ENCODE measurements around the gene OR5B3.
"Not testable (repeated sequence)": the region's sequence is repeated elsewhere in the genome, so short reads cannot be mapped to it uniquely, and the experiment has no call there.

Gene OR5B3

GRCh38 chr11:58406774-58407173, at the start of gene OR5B3:
Gene OR5B3, minus strand, starts transcription at chr11:58406874. Its CDS starts 3,465 bp downstream, at chr11:58403409.
- DNase-seq = no peak

GRCh38 chr11:58451585-58451984, 44.9 kb upstream of the OR5B3 start:
- no peak for DNase-seq

- no peak for DNase-seq
These were observed 39.6 kb upstream of the OR5B3 start for GRCh38 chr11:58446294-58446693.

GRCh38 chr11:58444300-58444699, 37.6 kb upstream of the OR5B3 start:
- DNase-seq = no peak

- DNase-seq = no peak
These were observed 35.5 kb upstream of the OR5B3 start, which contains the start of gene OR5B12 for GRCh38 chr11:58442136-58442535. Gene OR5B12, minus strand, starts transcription at chr11:58442236. Its CDS starts 2,085 bp downstream, at chr11:58440151.

GRCh38 chr11:58438486-58438885, 31.8 kb upstream of the OR5B3 start:
- no peak for DNase-seq

GRCh38 chr11:58434217-58434616, 27.5 kb upstream of the OR5B3 start:
- DNase-seq = no peak

- DNase-seq = no peak
These were observed 27.0 kb upstream of the OR5B3 start for GRCh38 chr11:58433638-58434203.

GRCh38 chr11:58429273-58429672, 22.6 kb upstream of the OR5B3 start:
- DNase-seq = no peak

GRCh38 chr11:58428021-58428420, 21.3 kb upstream of the OR5B3 start, which contains the start of gene OR5B2:
Gene OR5B2, minus strand, starts transcription at chr11:58428121. Its CDS starts 4,860 bp downstream, at chr11:58423261.
- DNase-seq = no peak

- not testable (repeated sequence) for DNase-seq
These were observed 7.1 kb downstream of the OR5B3 start for GRCh38 chr11:58399622-58400021.

GRCh38 chr11:58395581-58395980, 11.1 kb downstream of the OR5B3 start:
- no peak for DNase-seq

- DNase-seq = no peak
These were observed 12.5 kb downstream of the OR5B3 start for GRCh38 chr11:58394195-58394594.

GRCh38 chr11:58392746-58393145, 13.9 kb downstream of the OR5B3 start:
- no peak for DNase-seq

GRCh38 chr11:58391879-58392278, 14.8 kb downstream of the OR5B3 start:
- DNase-seq = no peak

- no peak for DNase-seq
These were observed 16.1 kb downstream of the OR5B3 start for GRCh38 chr11:58390551-58391063.

GRCh38 chr11:58358969-58359368, 47.7 kb downstream of the OR5B3 start, which contains the start of gene OR5B17:
Gene OR5B17, minus strand, starts transcription at chr11:58359069. Its CDS starts 0 bp downstream, at chr11:58359069.
- no peak for DNase-seq

- no peak for DNase-seq
These were observed 51.9 kb downstream of the OR5B3 start for GRCh38 chr11:58354727-58355126.
